Chondrocyte (in vitro differentiated cells): ENCODE results near the gene DHRS12. TPM values are rescaled to one million over a fixed set of nuclear protein-coding genes. Genes with fewer than 3 reads are reported as not detected.

Source experiments
- DNase-seq: peaks from one replicate; pipeline ENCODE4 v3.0.0; 2021; ENCODE audit warnings: mixed read lengths, low spot score
- H3K27ac Mint-ChIP-seq: one replicate; pipeline ENCODE4 v1.8.0; 2021; ENCODE audit warnings: mild to moderate bottlenecking, moderate library complexity, mixed read lengths; ENCODE audit not compliant: unreplicated experiment
- H3K27me3 Mint-ChIP-seq: 2 replicates; pipeline ENCODE4 v1.8.0; 2021; ENCODE audit warnings: low read depth, mixed read lengths
- H3K36me3 Mint-ChIP-seq: 2 replicates; pipeline ENCODE4 v1.8.0; 2021; ENCODE audit warnings: low read depth, mixed read lengths
- H3K4me1 Mint-ChIP-seq: 2 replicates; pipeline ENCODE4 v1.8.0; 2021; ENCODE audit warnings: low read depth, mild to moderate bottlenecking, mixed read lengths
- H3K4me3 Mint-ChIP-seq: one replicate; pipeline ENCODE4 v1.8.0; 2021; ENCODE audit warnings: mild to moderate bottlenecking, moderate library complexity, mixed read lengths; ENCODE audit not compliant: unreplicated experiment
- H3K9me3 Mint-ChIP-seq: 2 replicates; pipeline ENCODE4 v1.8.0; 2021; ENCODE audit warnings: low read depth, mixed read lengths
- total RNA-seq: library from RNA; stranded (reverse); gene quantifications from 3 replicates; pipeline ENCODE4 v1.2.1, GENCODE V29; 2021
- TF ChIP-seq, protein P1 (sequence below): fragments of 200-600 bp; sonication (generic); IDR thresholded peaks from 2 replicates; pipeline ENCODE4 v1.5.0; 2021; ENCODE audit warnings: antibody characterized with exemption, mild to moderate bottlenecking, moderate library complexity

The DHRS12 gene
- total RNA-seq, 1 donor from 2014 or later, result 7.6 TPM

DNA sequence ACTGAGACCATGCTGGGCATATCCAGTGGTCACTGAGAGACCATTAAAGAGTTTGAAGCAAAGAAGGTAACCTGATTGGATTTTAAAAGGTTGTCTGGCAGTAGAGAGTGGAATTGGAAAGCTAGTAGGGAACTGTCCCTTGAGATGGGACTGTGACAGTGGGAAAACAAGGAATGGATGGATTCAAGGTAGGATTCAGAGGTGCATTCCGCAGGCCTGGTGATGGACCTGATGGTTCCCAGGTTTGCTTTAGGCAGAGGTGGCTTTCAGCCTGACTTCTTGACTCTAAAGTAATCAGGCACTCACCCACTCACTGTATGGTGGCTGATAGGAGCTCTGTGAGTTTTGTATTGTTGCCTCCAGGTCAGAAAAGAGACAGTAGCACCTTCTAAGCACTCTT lies 73.0 kb downstream of the DHRS12 start:
- no peak overlapping the region for H3K27ac Mint-ChIP-seq
- H3K4me3 Mint-ChIP-seq, result no peak overlapping the region
- TF ChIP-seq, protein P1, sequence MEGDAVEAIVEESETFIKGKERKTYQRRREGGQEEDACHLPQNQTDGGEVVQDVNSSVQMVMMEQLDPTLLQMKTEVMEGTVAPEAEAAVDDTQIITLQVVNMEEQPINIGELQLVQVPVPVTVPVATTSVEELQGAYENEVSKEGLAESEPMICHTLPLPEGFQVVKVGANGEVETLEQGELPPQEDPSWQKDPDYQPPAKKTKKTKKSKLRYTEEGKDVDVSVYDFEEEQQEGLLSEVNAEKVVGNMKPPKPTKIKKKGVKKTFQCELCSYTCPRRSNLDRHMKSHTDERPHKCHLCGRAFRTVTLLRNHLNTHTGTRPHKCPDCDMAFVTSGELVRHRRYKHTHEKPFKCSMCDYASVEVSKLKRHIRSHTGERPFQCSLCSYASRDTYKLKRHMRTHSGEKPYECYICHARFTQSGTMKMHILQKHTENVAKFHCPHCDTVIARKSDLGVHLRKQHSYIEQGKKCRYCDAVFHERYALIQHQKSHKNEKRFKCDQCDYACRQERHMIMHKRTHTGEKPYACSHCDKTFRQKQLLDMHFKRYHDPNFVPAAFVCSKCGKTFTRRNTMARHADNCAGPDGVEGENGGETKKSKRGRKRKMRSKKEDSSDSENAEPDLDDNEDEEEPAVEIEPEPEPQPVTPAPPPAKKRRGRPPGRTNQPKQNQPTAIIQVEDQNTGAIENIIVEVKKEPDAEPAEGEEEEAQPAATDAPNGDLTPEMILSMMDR, result no peak
- H3K27me3 Mint-ChIP-seq, result no peaks in the 10 kb centered on the region
- no peaks in the 10 kb centered on the region for H3K9me3 Mint-ChIP-seq
- H3K4me1 Mint-ChIP-seq, result peaks cover 36% of the 10 kb centered on the region
- H3K36me3 Mint-ChIP-seq, result peaks cover 1% of the 10 kb centered on the region
- DNase-seq, result no peak

DNA sequence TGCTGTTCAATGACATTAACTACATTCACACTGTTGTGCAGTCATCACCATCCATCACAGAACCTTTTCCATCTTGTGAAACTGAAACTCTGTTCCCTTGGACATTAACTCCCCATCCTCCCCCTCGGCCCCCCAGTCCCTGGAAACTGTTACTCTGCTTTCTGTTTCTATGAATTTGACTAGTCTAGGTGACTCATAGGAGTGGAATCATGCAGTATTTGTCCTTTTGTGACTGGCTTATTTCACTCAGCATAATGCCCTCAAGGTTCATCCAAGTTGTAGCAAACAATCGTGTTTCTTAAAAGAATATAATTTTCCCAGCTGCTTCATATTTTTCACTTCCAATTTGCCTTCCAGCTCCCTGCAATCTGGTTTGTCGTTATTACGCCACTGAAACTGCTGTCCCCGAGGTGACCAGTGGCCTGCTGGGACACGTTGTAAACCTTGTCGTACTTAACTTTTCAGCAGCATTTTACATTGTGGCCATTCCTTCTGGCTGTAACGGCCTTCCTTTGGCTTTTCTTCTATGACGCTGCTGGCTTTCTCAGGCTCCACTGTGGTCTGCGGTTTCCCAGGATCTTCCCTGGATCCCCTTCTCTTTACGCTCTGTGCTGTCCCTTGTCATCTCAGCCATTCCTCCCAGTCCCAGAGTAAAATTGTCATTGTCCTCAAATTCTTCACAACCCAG lies 74.0 kb downstream of the DHRS12 start:
- TF ChIP-seq, protein P1, result no peak
- Mint-ChIP-seq H3K4me1 (peaks cover 32% of the 10 kb centered on the region), H3K4me3 (no peak overlapping the region), H3K27ac (no peak overlapping the region), H3K36me3 (peaks cover 1% of the 10 kb centered on the region), H3K27me3 (no peaks in the 10 kb centered on the region), H3K9me3 (no peaks in the 10 kb centered on the region)
- no peak for DNase-seq

DNA sequence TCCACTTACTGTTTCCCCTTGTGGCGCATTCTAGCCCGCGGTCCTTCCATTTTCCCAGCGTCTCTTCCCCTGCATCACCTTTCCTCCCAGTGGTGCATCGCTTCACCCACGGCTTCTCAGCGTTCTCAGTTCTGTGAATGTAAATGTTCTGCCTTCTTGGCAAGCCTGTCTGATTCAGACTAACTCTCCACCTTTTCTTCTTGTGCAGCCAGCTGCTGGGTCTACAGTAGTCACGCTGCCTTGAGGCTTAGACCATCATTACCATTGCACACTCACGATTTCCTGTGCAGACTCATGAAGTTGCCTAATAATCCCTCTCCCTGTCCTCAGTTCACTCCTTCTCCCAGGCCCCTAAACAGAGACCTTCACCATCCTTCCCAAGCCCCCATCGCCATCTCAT lies 75.0 kb downstream of the DHRS12 start:
- Mint-ChIP-seq H3K27me3 (no peaks in the 10 kb centered on the region), H3K9me3 (no peaks in the 10 kb centered on the region), H3K4me3 (no peak overlapping the region), H3K4me1 (peaks cover 25% of the 10 kb centered on the region), H3K36me3 (peaks cover 1% of the 10 kb centered on the region), H3K27ac (no peak overlapping the region)
- TF ChIP-seq, protein P1, result no peak
- no peak for DNase-seq

DNA sequence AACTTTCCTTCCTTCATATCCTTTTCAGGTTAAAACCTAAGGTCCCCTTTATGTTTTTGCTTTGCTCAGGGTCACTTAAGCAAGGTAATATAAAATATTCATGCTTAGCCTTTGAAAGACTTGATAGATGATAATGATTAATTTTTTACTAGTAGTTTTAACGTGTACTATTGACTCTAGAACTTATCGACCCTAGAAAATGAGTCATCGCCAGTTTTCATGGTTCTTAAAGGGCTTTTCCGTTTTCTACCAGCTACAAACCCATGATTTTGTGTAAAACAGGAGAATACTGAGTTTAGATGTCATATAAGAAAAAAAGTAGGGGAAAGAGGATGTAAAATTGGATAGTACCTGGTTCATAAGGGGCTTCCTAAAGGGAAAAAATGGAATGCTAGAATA lies 75.7 kb downstream of the DHRS12 start:
- DNase-seq, result no peak
- Mint-ChIP-seq H3K4me3 (no peak overlapping the region), H3K27me3 (no peaks in the 10 kb centered on the region), H3K4me1 (peaks cover 21% of the 10 kb centered on the region), H3K27ac (no peak overlapping the region), H3K9me3 (no peaks in the 10 kb centered on the region), H3K36me3 (peaks cover 1% of the 10 kb centered on the region)
- TF ChIP-seq, protein P1, result no peak

DNA sequence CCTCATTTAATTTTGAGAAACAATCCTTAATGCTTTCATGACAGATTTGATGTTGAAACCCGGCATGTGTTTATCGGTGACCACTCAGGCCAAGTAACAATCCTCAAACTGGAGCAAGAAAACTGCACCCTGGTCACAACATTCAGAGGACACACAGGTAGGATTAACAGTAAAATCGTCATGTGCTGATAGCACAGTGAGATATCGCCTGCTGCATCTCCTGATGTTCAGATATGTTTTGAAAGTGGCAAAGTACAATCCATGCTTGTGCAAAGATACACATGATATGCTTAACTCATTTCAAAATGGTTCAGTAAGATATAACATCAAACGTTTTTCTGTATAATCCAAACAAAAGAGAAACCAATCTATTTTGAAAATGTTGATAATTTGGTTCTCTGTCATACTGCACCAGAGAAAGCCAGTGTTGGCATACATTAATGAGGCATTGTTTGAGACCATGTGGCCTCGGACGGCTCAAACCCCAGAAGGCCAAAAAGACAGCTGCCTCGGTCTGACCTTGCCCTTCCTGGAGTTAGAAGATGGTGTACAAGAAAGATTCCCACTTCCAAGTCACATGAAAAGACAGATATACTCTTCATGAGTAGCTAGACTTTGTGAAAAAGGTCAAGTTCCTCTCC lies 76.2 kb downstream of the DHRS12 start:
- H3K9me3 Mint-ChIP-seq, result no peaks in the 10 kb centered on the region
- H3K27ac Mint-ChIP-seq, result no peak overlapping the region

More for the DNA sequence above, 76.2 kb downstream of the DHRS12 start:
- TF ChIP-seq, protein P1, result no peak
- DNase-seq, result no peak
- H3K4me3 Mint-ChIP-seq, result no peak overlapping the region
- peaks cover 1% of the 10 kb centered on the region for H3K36me3 Mint-ChIP-seq
- H3K4me1 Mint-ChIP-seq, result peaks cover 25% of the 10 kb centered on the region
- no peaks in the 10 kb centered on the region for H3K27me3 Mint-ChIP-seq
